Osteocyte (in vitro differentiated cells): Measurements from ENCODE around the gene C1QTNF7. TPM values are rescaled to one million over a fixed set of nuclear protein-coding genes. Genes with fewer than 3 reads are reported as not detected.

Source experiments
- DNase-seq: peaks from one replicate; pipeline ENCODE4 v3.0.0; 2021; ENCODE audit warnings: mixed read lengths; ENCODE audit not compliant: unreplicated experiment; ENCODE audit errors: extremely low spot score
- H3K27ac Mint-ChIP-seq: one replicate; pipeline ENCODE4 v1.8.0; 2021; ENCODE audit warnings: mild to moderate bottlenecking, mixed read lengths; ENCODE audit not compliant: unreplicated experiment
- H3K27me3 Mint-ChIP-seq: one replicate; pipeline ENCODE4 v1.8.0; 2021; ENCODE audit warnings: mixed read lengths; ENCODE audit not compliant: unreplicated experiment
- H3K36me3 Mint-ChIP-seq: one replicate; pipeline ENCODE4 v1.8.0; 2021; ENCODE audit warnings: mixed read lengths; ENCODE audit not compliant: unreplicated experiment
- H3K4me1 Mint-ChIP-seq: one replicate; pipeline ENCODE4 v1.8.0; 2021; ENCODE audit warnings: mixed read lengths; ENCODE audit not compliant: unreplicated experiment
- H3K4me3 Mint-ChIP-seq: one replicate; pipeline ENCODE4 v1.8.0; 2021; ENCODE audit warnings: mild to moderate bottlenecking, moderate library complexity, mixed read lengths; ENCODE audit not compliant: unreplicated experiment
- H3K9me3 Mint-ChIP-seq: one replicate; pipeline ENCODE4 v1.8.0; 2021; ENCODE audit warnings: mixed read lengths; ENCODE audit not compliant: unreplicated experiment
- CTCF ChIP-seq: fragments of 200-600 bp; sonication (generic); IDR thresholded peaks from 2 replicates; pipeline ENCODE4 v1.5.0; 2021; ENCODE audit warnings: antibody characterized with exemption, mild to moderate bottlenecking, moderate library complexity
- total RNA-seq: library from RNA; stranded (reverse); gene quantifications from 2 replicates; pipeline ENCODE4 v1.2.1, GENCODE V29; 2021

C1QTNF7 gene
- total RNA-seq, 1 donor from 2014 or later: not detected

GRCh38 chr4:15428611-15429010 is 778 bp downstream of the C1QTNF7 start:
- Mint-ChIP-seq H3K4me3 (no peak overlapping the region), H3K27me3 (no peaks in the 10 kb centered on the region), H3K9me3 (no peaks in the 10 kb centered on the region)

GRCh38 chr4:15434091-15434490 is 6.3 kb downstream of the C1QTNF7 start:
- H3K27ac Mint-ChIP-seq: peak overlapping the region; percentile 35
- H3K36me3 Mint-ChIP-seq: no peaks in the 10 kb centered on the region
- DNase-seq: no peak
- no peak for TF ChIP-seq CTCF
- H3K4me1 Mint-ChIP-seq: peaks cover 27% of the 10 kb centered on the region
- no peak overlapping the region for H3K4me3 Mint-ChIP-seq
- no peaks in the 10 kb centered on the region for H3K9me3 Mint-ChIP-seq
- no peaks in the 10 kb centered on the region for H3K27me3 Mint-ChIP-seq

More at GRCh38 chr4:15428611-15429010, 778 bp downstream of the C1QTNF7 start:
- H3K36me3 Mint-ChIP-seq: no peaks in the 10 kb centered on the region
- DNase-seq: no peak
- H3K4me1 Mint-ChIP-seq: peaks cover under 1% of the 10 kb centered on the region
- H3K27ac Mint-ChIP-seq: no peak overlapping the region
- TF ChIP-seq CTCF: no peak

- no peaks in the 10 kb centered on the region for H3K27me3 Mint-ChIP-seq
- no peaks in the 10 kb centered on the region for H3K9me3 Mint-ChIP-seq
- no peak overlapping the region for H3K4me3 Mint-ChIP-seq
- no peak for TF ChIP-seq CTCF
- DNase-seq: no peak
- H3K4me1 Mint-ChIP-seq: peaks cover 27% of the 10 kb centered on the region
- H3K36me3 Mint-ChIP-seq: no peaks in the 10 kb centered on the region
- H3K27ac Mint-ChIP-seq: no peak overlapping the region
Observed at GRCh38 chr4:15434676-15435075, 6.8 kb downstream of the C1QTNF7 start.

GRCh38 chr4:15436513-15436912 is 8.7 kb downstream of the C1QTNF7 start:
- no peaks in the 10 kb centered on the region for H3K9me3 Mint-ChIP-seq
- TF ChIP-seq CTCF: no peak
- DNase-seq: no peak
- no peak overlapping the region for H3K27ac Mint-ChIP-seq
- H3K36me3 Mint-ChIP-seq: no peaks in the 10 kb centered on the region
- H3K27me3 Mint-ChIP-seq: no peaks in the 10 kb centered on the region
- no peak overlapping the region for H3K4me3 Mint-ChIP-seq
- peaks cover 27% of the 10 kb centered on the region for H3K4me1 Mint-ChIP-seq

GRCh38 chr4:15438939-15439524 is 11.2 kb downstream of the C1QTNF7 start:
- Mint-ChIP-seq H3K9me3 (no peaks in the 10 kb centered on the region), H3K27ac (no peak overlapping the region), H3K4me3 (no peak overlapping the region), H3K36me3 (no peaks in the 10 kb centered on the region), H3K27me3 (no peaks in the 10 kb centered on the region), H3K4me1 (peaks cover 22% of the 10 kb centered on the region)
- TF ChIP-seq CTCF: no peak
- no peak for DNase-seq
